Measurements from ENCODE around the gene CFH. TPM values are rescaled to one million over a fixed set of nuclear protein-coding genes. Genes with fewer than 3 reads are reported as not detected.

CFH gene
- total RNA-seq, 1 experiment from 2014 or later, result not detected

DNA sequence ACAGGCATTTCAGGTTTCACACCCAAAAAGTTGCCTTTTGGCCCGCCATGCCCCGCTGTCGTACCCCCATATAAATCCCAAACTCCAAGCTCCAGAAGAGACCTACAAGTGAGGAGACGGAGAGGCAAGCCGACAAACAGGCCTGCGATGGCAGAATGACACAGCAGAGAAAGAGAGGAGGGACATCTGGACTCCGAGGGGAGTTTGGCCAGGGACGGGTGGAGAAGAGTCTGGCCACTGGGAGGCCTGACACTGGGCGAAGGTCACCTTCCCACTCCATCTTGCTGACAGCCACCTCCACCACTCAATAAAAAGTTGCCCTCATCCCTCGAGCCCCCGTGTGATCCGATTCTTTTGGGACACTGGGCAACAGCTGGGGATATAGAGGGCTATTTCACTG, 1.9 kb upstream of the CFH start:
- Histone ChIP-seq H3K9me3 (no peaks in the 10 kb centered on the region), H3K4me1 (no peaks in the 10 kb centered on the region), H3K4me3 (ENCODE audit: low read depth, low read length) (no peak overlapping the region), H3K36me3 (ENCODE audit: control insufficient read depth, insufficient read depth, low read length) (no peaks in the 10 kb centered on the region), H3K27me3 (replicated peaks; ENCODE audit: control insufficient read depth, insufficient read depth, low read length) (no peaks in the 10 kb centered on the region)
- H3K27ac Mint-ChIP-seq (ENCODE audit: unreplicated experiment), result no peak overlapping the region
- H3K27me3 Mint-ChIP-seq (ENCODE audit: insufficient read depth, unreplicated experiment), result no peaks in the 10 kb centered on the region
- no peaks in the 10 kb centered on the region for H3K4me1 Mint-ChIP-seq (ENCODE audit: low read depth, unreplicated experiment)
- ChIA-PET POLR2A (no interaction called here), CTCF (no interaction called here)
- H3K4me3 Mint-ChIP-seq (ENCODE audit: unreplicated experiment), result no peak overlapping the region
- no peaks in the 10 kb centered on the region for H3K9me3 Mint-ChIP-seq (ENCODE audit: unreplicated experiment)
- BruUV-seq (replicated peaks), result no TSS peak
- intact Hi-C loops (cut with micrococcal nuclease; ENCODE audit: unreplicated experiment), result no loop called here
- no peaks in the 10 kb centered on the region for H3K36me3 Mint-ChIP-seq (ENCODE audit: insufficient read depth, unreplicated experiment)
- TF ChIP-seq CTCF (IDR thresholded peaks at IDR 0.05; ENCODE audit: insufficient read depth in 1 of 2, low read depth in 1 of 2, low read length in 1 of 2, severe bottlenecking in 1 of 2, unreplicated experiment in 1 of 2), result no peak
- no peak for DNase-seq

- Mint-ChIP-seq H3K36me3 (ENCODE audit: insufficient read depth, unreplicated experiment) (no peaks in the 10 kb centered on the region), H3K27me3 (ENCODE audit: insufficient read depth, unreplicated experiment) (no peaks in the 10 kb centered on the region), H3K9me3 (ENCODE audit: unreplicated experiment) (no peaks in the 10 kb centered on the region), H3K4me1 (ENCODE audit: low read depth, unreplicated experiment) (no peaks in the 10 kb centered on the region), H3K4me3 (ENCODE audit: unreplicated experiment) (no peak overlapping the region), H3K27ac (ENCODE audit: unreplicated experiment) (no peak overlapping the region)
- no peak for DNase-seq
- BruUV-seq (replicated peaks), result no TSS peak
- ChIA-PET POLR2A (no interaction called here), CTCF (no interaction called here)
- Histone ChIP-seq H3K36me3 (ENCODE audit: control insufficient read depth, insufficient read depth, low read length) (no peaks in the 10 kb centered on the region), H3K4me1 (no peaks in the 10 kb centered on the region), H3K9me3 (no peaks in the 10 kb centered on the region), H3K27me3 (replicated peaks; ENCODE audit: control insufficient read depth, insufficient read depth, low read length) (no peaks in the 10 kb centered on the region), H3K4me3 (ENCODE audit: low read depth, low read length) (no peak overlapping the region)
- no peak for TF ChIP-seq CTCF (IDR thresholded peaks at IDR 0.05; ENCODE audit: insufficient read depth in 1 of 2, low read depth in 1 of 2, low read length in 1 of 2, severe bottlenecking in 1 of 2, unreplicated experiment in 1 of 2)
- intact Hi-C loops (cut with micrococcal nuclease; ENCODE audit: unreplicated experiment), result no loop called here
These were observed 1.4 kb upstream of the CFH start for GRCh38 chr1:196650403-196650802.

- no peaks in the 10 kb centered on the region for H3K9me3 Mint-ChIP-seq (ENCODE audit: unreplicated experiment)
- H3K36me3 Mint-ChIP-seq (ENCODE audit: insufficient read depth, unreplicated experiment), result no peaks in the 10 kb centered on the region
- no peak for DNase-seq
- ChIA-PET CTCF (no interaction called here), POLR2A (no interaction called here)
- no peaks in the 10 kb centered on the region for H3K36me3 ChIP-seq (ENCODE audit: control insufficient read depth, insufficient read depth, low read length)
- no peaks in the 10 kb centered on the region for H3K4me1 Mint-ChIP-seq (ENCODE audit: low read depth, unreplicated experiment)
- no peak overlapping the region for H3K4me3 Mint-ChIP-seq (ENCODE audit: unreplicated experiment)
- H3K27ac Mint-ChIP-seq (ENCODE audit: unreplicated experiment), result no peak overlapping the region
- H3K4me1 ChIP-seq, result no peaks in the 10 kb centered on the region
- no peaks in the 10 kb centered on the region for H3K9me3 ChIP-seq
- TF ChIP-seq CTCF (IDR thresholded peaks at IDR 0.05; ENCODE audit: insufficient read depth in 1 of 2, low read depth in 1 of 2, low read length in 1 of 2, severe bottlenecking in 1 of 2, unreplicated experiment in 1 of 2), result no peak
- H3K27me3 ChIP-seq (replicated peaks; ENCODE audit: control insufficient read depth, insufficient read depth, low read length), result no peaks in the 10 kb centered on the region
- no peaks in the 10 kb centered on the region for H3K27me3 Mint-ChIP-seq (ENCODE audit: insufficient read depth, unreplicated experiment)
- intact Hi-C loops (cut with micrococcal nuclease; ENCODE audit: unreplicated experiment), result no loop called here
- H3K4me3 ChIP-seq (ENCODE audit: low read depth, low read length), result no peak overlapping the region
- no TSS peak for BruUV-seq (replicated peaks)
These were observed 764 bp upstream of the CFH start for GRCh38 chr1:196651079-196651478.

Measured in Caco-2 (cell line).